Thyroid gland (tissue), 4 donors: ENCODE results near the gene NT5C2.

Source experiments
- POLR2A ChIP-seq, 2 donors: fragments of 450-650 bp; IDR thresholded peaks; one replicate each; pipeline ENCODE4 v1.6.1; 2017; ENCODE audit warnings: antibody characterized with exemption in 2 of 2, mild to moderate bottlenecking in 2 of 2, moderate library complexity in 1 of 2
- TF ChIP-seq, protein P1 (sequence below), 6 experiments: fragments of 200-600 bp in 3 of 6; fragments of 450-650 bp in 3 of 6; sonication (generic) in 3 of 6; IDR thresholded peaks; one replicate each; pipeline ENCODE4 v1.5.1; 2016 to 2019; ENCODE audit warnings: antibody characterized with exemption in 6 of 6, mild to moderate bottlenecking in 2 of 6, inconsistent platforms in 1 of 6, moderate library complexity in 1 of 6

- TF ChIP-seq, protein P1, sequence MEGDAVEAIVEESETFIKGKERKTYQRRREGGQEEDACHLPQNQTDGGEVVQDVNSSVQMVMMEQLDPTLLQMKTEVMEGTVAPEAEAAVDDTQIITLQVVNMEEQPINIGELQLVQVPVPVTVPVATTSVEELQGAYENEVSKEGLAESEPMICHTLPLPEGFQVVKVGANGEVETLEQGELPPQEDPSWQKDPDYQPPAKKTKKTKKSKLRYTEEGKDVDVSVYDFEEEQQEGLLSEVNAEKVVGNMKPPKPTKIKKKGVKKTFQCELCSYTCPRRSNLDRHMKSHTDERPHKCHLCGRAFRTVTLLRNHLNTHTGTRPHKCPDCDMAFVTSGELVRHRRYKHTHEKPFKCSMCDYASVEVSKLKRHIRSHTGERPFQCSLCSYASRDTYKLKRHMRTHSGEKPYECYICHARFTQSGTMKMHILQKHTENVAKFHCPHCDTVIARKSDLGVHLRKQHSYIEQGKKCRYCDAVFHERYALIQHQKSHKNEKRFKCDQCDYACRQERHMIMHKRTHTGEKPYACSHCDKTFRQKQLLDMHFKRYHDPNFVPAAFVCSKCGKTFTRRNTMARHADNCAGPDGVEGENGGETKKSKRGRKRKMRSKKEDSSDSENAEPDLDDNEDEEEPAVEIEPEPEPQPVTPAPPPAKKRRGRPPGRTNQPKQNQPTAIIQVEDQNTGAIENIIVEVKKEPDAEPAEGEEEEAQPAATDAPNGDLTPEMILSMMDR (IDR thresholded peaks at IDR 0.05): no peak
- TF ChIP-seq POLR2A (IDR thresholded peaks at IDR 0.05): no peak
Observed at GRCh38 chr10:103083266-103083976, 109.7 kb downstream of the NT5C2 start.
